HepG2 (cell line): Measurements from ENCODE around the gene VAV2. TPM values are rescaled to one million over a fixed set of nuclear protein-coding genes. Genes with fewer than 3 reads are reported as not detected.

Experiments
- ELF3 ChIP-seq: IDR thresholded peaks from 2 replicates; pipeline ENCODE4 v1.6.1; 2016; ENCODE audit warnings: missing genetic modification reagents, missing compliant biosample characterization
- FLYWCH1 ChIP-seq: sonication (generic); formaldehyde crosslinking; IDR thresholded peaks from 2 replicates; pipeline ENCODE4 v1.8.1; 2023; ENCODE audit warnings: mild to moderate bottlenecking, missing genetic modification reagents
- GPN1 ChIP-seq: sonication (generic); formaldehyde crosslinking; IDR thresholded peaks from 2 replicates; pipeline ENCODE4 v1.5.1; 2020; ENCODE audit warnings: missing genetic modification reagents, borderline replicate concordance
- GTF2F1 ChIP-seq: fragments of 150-350 bp; IDR thresholded peaks from 2 replicates; pipeline ENCODE4 v1.6.1; 2014; ENCODE audit warnings: low read length
- KMT2B ChIP-seq: IDR thresholded peaks from 2 replicates; pipeline ENCODE4 v1.6.1; 2016; ENCODE audit warnings: missing genetic modification reagents, missing compliant biosample characterization
- MED1 ChIP-seq: sonication (generic); formaldehyde crosslinking; IDR thresholded peaks from 2 replicates; pipeline ENCODE4 v1.4.0; 2020; ENCODE audit warnings: missing genetic modification reagents
- POGZ ChIP-seq: sonication (generic); formaldehyde crosslinking; IDR thresholded peaks from 2 replicates; pipeline ENCODE4 v1.4.0; 2020; ENCODE audit warnings: mild to moderate bottlenecking, missing genetic modification reagents
- SATB2 ChIP-seq: sonication (generic); formaldehyde crosslinking; IDR thresholded peaks from 2 replicates; pipeline ENCODE4 v1.5.0; 2020; ENCODE audit warnings: missing genetic modification reagents
- SMAD9 ChIP-seq: sonication (generic); formaldehyde crosslinking; IDR thresholded peaks from 2 replicates; pipeline ENCODE4 v1.5.1; 2020; ENCODE audit warnings: mild to moderate bottlenecking, missing genetic modification reagents
- TBX3 ChIP-seq: fragments of 450-650 bp; IDR thresholded peaks from 2 replicates; pipeline ENCODE4 v1.6.1; 2017; ENCODE audit warnings: antibody characterized with exemption, mild to moderate bottlenecking, inconsistent platforms, borderline replicate concordance
- ZC3H4 ChIP-seq: sonication (generic); formaldehyde crosslinking; IDR thresholded peaks from 2 replicates; pipeline ENCODE4 v1.4.0; 2020; ENCODE audit warnings: missing genetic modification reagents, borderline replicate concordance
- ZNF468 ChIP-seq: sonication (generic); formaldehyde crosslinking; IDR thresholded peaks from 2 replicates; pipeline ENCODE4 v1.8.0; 2022; ENCODE audit warnings: mild to moderate bottlenecking, moderate library complexity, missing genetic modification reagents
- ZSCAN22 ChIP-seq: sonication (generic); formaldehyde crosslinking; IDR thresholded peaks from 2 replicates; pipeline ENCODE4 v1.4.0; 2020; ENCODE audit warnings: mild to moderate bottlenecking, missing genetic modification reagents
- polyA plus RNA-seq, 8 experiments: library from polyadenylated mRNA; depleted of rRNA in 3 of 8; stranded (reverse) in 7 of 8; unstranded in 1 of 8; fragments of >200 nt; fragmentation: Illumina TruSeq in 4 of 8; extraction: Trizol in 4 of 8; gene quantifications; 2 replicates each; pipeline versions ENCODE4 v1.2.1 to v1.2.3, GENCODE V29; 2011 to 2016; ENCODE audit warnings: low read depth in 4 of 8, missing spikeins in 1 of 8, mixed read lengths in 1 of 8; ENCODE audit not compliant: insufficient read depth in 1 of 8
- total RNA-seq, 5 experiments: library from RNA; depleted of rRNA; stranded (reverse); fragments of >200 nt; fragmentation: Illumina TruSeq; extraction: Trizol; gene quantifications; 2 replicates each; pipeline ENCODE4 v1.2.3, GENCODE V29; 2016; ENCODE audit warnings: low read depth in 1 of 5
- TF ChIP-seq, protein P1 (sequence below), 2 experiments: IDR thresholded peaks; 2 replicates each; pipeline ENCODE4 v1.6.1; 2011 to 2012; ENCODE audit warnings: low read length in 2 of 2, borderline replicate concordance in 1 of 2, low read depth in 1 of 2, mild to moderate bottlenecking in 1 of 2, moderate library complexity in 1 of 2
- TF ChIP-seq, protein P2 (sequence below): sonication (generic); formaldehyde crosslinking; IDR thresholded peaks from 2 replicates; pipeline ENCODE4 v1.4.0; 2020; ENCODE audit warnings: missing genetic modification reagents, low read depth, mild to moderate bottlenecking, borderline replicate concordance
- TF ChIP-seq, protein P3 (sequence below): fragments of 450-650 bp; IDR thresholded peaks from 2 replicates; pipeline ENCODE4 v1.6.1; 2017; ENCODE audit warnings: mild to moderate bottlenecking
- TF ChIP-seq, protein P4 (sequence below): sonication (generic); formaldehyde crosslinking; IDR thresholded peaks from 2 replicates; pipeline ENCODE4 v1.5.0; 2020; ENCODE audit warnings: mild to moderate bottlenecking, missing genetic modification reagents
- TF ChIP-seq, protein P5 (sequence below): IDR thresholded peaks from 2 replicates; pipeline ENCODE4 v1.6.1; 2018; ENCODE audit warnings: missing genetic modification reagents

VAV2 gene
- total and polyA plus RNA-seq, 2 of the 13 experiments (the other 11 are each of a cell fraction or from before 2014, with no cell fraction given), result 22.5 to 22.9 TPM

DNA sequence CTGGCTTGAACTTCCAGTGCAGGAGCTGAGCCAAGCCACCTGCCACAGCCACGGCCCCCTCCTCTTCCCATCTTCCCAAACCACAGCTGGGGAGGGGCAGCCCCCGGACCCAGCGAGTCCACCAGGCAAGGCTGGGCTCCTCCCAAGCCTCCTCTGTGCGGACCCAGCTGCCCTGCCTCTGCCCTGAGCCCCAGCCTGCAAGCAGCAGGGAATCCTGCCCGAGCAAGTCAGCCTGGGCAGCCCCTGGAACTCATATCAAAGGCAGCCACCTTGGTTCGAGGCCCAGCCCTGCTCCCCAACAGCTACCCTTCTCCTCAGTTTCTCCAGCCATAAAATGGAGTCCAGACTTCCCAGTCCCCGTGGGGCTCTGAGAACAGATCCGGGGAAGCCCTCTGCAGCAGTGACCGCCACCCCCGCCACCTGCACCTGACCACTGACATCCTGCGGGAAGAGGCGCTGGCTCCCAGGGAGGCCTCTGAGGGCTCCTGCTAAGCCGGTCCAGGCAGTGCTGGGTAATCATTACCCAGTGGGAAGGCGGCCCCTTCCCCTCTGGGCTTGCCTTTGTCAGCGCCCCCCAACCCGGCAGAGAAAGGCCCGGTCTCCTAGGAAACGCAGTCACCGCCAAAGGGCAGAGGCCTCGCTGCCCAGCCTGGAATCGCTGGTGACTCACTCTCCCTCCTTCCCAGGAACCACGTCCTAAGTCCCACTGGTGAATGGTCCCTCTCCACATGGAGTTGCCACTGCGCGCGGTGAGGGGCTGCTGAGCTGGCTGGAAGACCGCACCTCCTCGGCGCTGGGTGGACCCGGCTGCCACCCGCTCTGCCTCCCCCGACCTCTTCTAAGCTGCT lies 1.5 kb downstream of the VAV2 start (continued):
- TF ChIP-seq, protein P1, sequence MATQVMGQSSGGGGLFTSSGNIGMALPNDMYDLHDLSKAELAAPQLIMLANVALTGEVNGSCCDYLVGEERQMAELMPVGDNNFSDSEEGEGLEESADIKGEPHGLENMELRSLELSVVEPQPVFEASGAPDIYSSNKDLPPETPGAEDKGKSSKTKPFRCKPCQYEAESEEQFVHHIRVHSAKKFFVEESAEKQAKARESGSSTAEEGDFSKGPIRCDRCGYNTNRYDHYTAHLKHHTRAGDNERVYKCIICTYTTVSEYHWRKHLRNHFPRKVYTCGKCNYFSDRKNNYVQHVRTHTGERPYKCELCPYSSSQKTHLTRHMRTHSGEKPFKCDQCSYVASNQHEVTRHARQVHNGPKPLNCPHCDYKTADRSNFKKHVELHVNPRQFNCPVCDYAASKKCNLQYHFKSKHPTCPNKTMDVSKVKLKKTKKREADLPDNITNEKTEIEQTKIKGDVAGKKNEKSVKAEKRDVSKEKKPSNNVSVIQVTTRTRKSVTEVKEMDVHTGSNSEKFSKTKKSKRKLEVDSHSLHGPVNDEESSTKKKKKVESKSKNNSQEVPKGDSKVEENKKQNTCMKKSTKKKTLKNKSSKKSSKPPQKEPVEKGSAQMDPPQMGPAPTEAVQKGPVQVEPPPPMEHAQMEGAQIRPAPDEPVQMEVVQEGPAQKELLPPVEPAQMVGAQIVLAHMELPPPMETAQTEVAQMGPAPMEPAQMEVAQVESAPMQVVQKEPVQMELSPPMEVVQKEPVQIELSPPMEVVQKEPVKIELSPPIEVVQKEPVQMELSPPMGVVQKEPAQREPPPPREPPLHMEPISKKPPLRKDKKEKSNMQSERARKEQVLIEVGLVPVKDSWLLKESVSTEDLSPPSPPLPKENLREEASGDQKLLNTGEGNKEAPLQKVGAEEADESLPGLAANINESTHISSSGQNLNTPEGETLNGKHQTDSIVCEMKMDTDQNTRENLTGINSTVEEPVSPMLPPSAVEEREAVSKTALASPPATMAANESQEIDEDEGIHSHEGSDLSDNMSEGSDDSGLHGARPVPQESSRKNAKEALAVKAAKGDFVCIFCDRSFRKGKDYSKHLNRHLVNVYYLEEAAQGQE (IDR thresholded peaks at IDR 0.05; ENCODE audit: borderline replicate concordance in 1 of 2, low read depth in 1 of 2, low read length in 2 of 2), result peak in 1 of 2 experiments; percentile 43; a peak in 1 of 4 replicates
- TF ChIP-seq POGZ (CRISPR knock-in tag), result no peak
- no peak for TF ChIP-seq ZNF468
- TF ChIP-seq FLYWCH1, result no peak
- no peak for TF ChIP-seq SATB2
- TF ChIP-seq ZC3H4 (CRISPR knock-in tag), result no peak
- TF ChIP-seq, protein P2, sequence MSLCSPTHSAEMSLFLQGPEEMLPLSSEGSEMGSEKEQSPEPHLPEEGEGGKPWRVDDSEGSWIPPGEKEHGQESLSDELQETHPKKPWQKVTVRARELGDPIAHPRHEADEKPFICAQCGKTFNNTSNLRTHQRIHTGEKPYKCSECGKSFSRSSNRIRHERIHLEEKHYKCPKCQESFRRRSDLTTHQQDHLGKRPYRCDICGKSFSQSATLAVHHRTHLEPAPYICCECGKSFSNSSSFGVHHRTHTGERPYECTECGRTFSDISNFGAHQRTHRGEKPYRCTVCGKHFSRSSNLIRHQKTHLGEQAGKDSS (CRISPR knock-in tag), result no peak
- TF ChIP-seq TBX3, result no peak
- no peak for TF ChIP-seq GTF2F1
- no peak for TF ChIP-seq SMAD9 (CRISPR knock-in tag)
- TF ChIP-seq, protein P3, sequence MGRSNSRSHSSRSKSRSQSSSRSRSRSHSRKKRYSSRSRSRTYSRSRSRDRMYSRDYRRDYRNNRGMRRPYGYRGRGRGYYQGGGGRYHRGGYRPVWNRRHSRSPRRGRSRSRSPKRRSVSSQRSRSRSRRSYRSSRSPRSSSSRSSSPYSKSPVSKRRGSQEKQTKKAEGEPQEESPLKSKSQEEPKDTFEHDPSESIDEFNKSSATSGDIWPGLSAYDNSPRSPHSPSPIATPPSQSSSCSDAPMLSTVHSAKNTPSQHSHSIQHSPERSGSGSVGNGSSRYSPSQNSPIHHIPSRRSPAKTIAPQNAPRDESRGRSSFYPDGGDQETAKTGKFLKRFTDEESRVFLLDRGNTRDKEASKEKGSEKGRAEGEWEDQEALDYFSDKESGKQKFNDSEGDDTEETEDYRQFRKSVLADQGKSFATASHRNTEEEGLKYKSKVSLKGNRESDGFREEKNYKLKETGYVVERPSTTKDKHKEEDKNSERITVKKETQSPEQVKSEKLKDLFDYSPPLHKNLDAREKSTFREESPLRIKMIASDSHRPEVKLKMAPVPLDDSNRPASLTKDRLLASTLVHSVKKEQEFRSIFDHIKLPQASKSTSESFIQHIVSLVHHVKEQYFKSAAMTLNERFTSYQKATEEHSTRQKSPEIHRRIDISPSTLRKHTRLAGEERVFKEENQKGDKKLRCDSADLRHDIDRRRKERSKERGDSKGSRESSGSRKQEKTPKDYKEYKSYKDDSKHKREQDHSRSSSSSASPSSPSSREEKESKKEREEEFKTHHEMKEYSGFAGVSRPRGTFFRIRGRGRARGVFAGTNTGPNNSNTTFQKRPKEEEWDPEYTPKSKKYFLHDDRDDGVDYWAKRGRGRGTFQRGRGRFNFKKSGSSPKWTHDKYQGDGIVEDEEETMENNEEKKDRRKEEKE, result no peak
- TF ChIP-seq, protein P4, sequence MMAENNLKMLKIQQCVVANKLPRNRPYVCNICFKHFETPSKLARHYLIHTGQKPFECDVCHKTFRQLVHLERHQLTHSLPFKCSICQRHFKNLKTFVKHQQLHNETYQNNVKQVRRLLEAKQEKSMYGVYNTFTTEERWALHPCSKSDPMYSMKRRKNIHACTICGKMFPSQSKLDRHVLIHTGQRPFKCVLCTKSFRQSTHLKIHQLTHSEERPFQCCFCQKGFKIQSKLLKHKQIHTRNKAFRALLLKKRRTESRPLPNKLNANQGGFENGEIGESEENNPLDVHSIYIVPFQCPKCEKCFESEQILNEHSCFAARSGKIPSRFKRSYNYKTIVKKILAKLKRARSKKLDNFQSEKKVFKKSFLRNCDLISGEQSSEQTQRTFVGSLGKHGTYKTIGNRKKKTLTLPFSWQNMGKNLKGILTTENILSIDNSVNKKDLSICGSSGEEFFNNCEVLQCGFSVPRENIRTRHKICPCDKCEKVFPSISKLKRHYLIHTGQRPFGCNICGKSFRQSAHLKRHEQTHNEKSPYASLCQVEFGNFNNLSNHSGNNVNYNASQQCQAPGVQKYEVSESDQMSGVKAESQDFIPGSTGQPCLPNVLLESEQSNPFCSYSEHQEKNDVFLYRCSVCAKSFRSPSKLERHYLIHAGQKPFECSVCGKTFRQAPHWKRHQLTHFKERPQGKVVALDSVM (CRISPR knock-in tag), result peak; percentile 64; the same call in 1 of the 2 replicates
- TF ChIP-seq, protein P5, sequence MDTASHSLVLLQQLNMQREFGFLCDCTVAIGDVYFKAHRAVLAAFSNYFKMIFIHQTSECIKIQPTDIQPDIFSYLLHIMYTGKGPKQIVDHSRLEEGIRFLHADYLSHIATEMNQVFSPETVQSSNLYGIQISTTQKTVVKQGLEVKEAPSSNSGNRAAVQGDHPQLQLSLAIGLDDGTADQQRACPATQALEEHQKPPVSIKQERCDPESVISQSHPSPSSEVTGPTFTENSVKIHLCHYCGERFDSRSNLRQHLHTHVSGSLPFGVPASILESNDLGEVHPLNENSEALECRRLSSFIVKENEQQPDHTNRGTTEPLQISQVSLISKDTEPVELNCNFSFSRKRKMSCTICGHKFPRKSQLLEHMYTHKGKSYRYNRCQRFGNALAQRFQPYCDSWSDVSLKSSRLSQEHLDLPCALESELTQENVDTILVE (CRISPR knock-in tag), result no peak
- TF ChIP-seq MED1, result peak; percentile 66; the same call in 1 of the 2 replicates
- TF ChIP-seq KMT2B, result no peak
- peak; percentile 22; the same call in 1 of the 2 replicates for TF ChIP-seq ELF3 (CRISPR knock-in tag)
- no peak for TF ChIP-seq GPN1 (CRISPR knock-in tag)
- no peak for TF ChIP-seq ZSCAN22 (CRISPR knock-in tag)
